HepG2 (cell line): ENCODE data around the gene FNDC3B. TPM values are rescaled to one million over a fixed set of nuclear protein-coding genes. Genes with fewer than 3 reads are reported as not detected.

Experiments
- ATAC-seq: fragments of 200-7000 bp; cut with Tn5 transposase; 3 replicates; pipeline ENCODE4 v1.9.1; 2020; ENCODE audit warnings: mild to moderate bottlenecking, moderate library complexity
- BruUV-seq: library from RNA; stranded (reverse); fragments of 400-500 nt; replicated peaks from 2 replicates; lab custom pipeline; 2021; lab: Mats Ljungman, UMichigan
- CTCF ChIA-PET: fragments of 300-600 bp; formaldehyde crosslinking; extraction: SDS; loops from one replicate; lab custom pipeline; 2021; ENCODE audit warnings: low total read pairs, inconsistent platforms, low intra/inter-chr PET ratio; lab: Yijun Ruan, JAX
- POLR2A ChIA-PET: fragments of 350-600 bp; sonication (Branson Sonifier 250); formaldehyde crosslinking; loops from one replicate; lab custom pipeline; 2020; ENCODE audit warnings: antibody characterized with exemption, inconsistent platforms; lab: Yijun Ruan, JAX
- DNase-seq: peaks from one replicate; pipeline ENCODE4 v3.0.0-alpha.2; 2015; ENCODE audit warnings: low spot score
- FAIRE-seq: peaks from 3 replicates; lab custom pipeline; 2011; peaks lifted over from hg19 to GRCh38; lab: Jason Lieb, UNC
- H2AFZ ChIP-seq: one replicate; pipeline ENCODE4 v1.6.1; 2011; ENCODE audit warnings: low read length, inconsistent platforms
- H3K27ac ChIP-seq: fragments of 300-600 bp; 3 replicates; pipeline ENCODE4 v1.8.0; 2011; ENCODE audit warnings: mixed run types, mild to moderate bottlenecking, mixed read lengths, low read length, inconsistent platforms; ENCODE audit not compliant: insufficient read depth; ENCODE audit errors: extremely low read length
- H3K27me3 ChIP-seq, 2 experiments: fragments of 200-600 bp in 1 of 2; 2 replicates in 1 of 2; 3 replicates in 1 of 2; pipeline versions ENCODE4 v1.6.0 to v1.8.0; 2011; ENCODE audit warnings: low read length in 2 of 2, mild to moderate bottlenecking in 2 of 2, moderate library complexity in 2 of 2, inconsistent platforms in 1 of 2; ENCODE audit not compliant: insufficient read depth in 2 of 2, control insufficient read depth in 1 of 2
- H3K36me3 ChIP-seq, 2 experiments: fragments of 200-600 bp in 1 of 2; replicated peaks in 1 of 2; 2 replicates in 1 of 2; 3 replicates in 1 of 2; pipeline versions ENCODE4 v1.5.1 to v1.8.0; 2011; ENCODE audit warnings: low read length in 2 of 2, inconsistent platforms in 1 of 2; ENCODE audit not compliant: insufficient read depth in 2 of 2, control insufficient read depth in 1 of 2
- H3K4me1 ChIP-seq: 2 replicates; pipeline ENCODE4 v1.5.1; 2012; ENCODE audit warnings: low read length, inconsistent platforms; ENCODE audit not compliant: insufficient read depth
- H3K4me2 ChIP-seq: 2 replicates; pipeline ENCODE4 v1.6.0; 2011; ENCODE audit warnings: low read depth, low read length, inconsistent platforms
- H3K4me3 ChIP-seq, 3 experiments: fragments of 200-600 bp in 1 of 3; sonication (generic), shearing (Covaris generic) in 1 of 3; replicated peaks in 1 of 3; 2 replicates each; pipeline ENCODE4 v1.5.1; 2011 to 2016; ENCODE audit warnings: low read length in 3 of 3, inconsistent platforms in 2 of 3, low read depth in 2 of 3, mild to moderate bottlenecking in 2 of 3, control low read depth in 1 of 3, mixed read lengths in 1 of 3; ENCODE audit not compliant: insufficient read depth in 1 of 3
- H3K79me2 ChIP-seq: one replicate; pipeline ENCODE4 v1.6.1; 2011; ENCODE audit warnings: low read length, inconsistent platforms; ENCODE audit not compliant: insufficient read depth
- H3K9ac ChIP-seq: 2 replicates; pipeline ENCODE4 v1.6.0; 2011; ENCODE audit warnings: mild to moderate bottlenecking, low read depth, low read length, inconsistent platforms; ENCODE audit not compliant: insufficient read depth
- H3K9me3 ChIP-seq: 2 replicates; pipeline ENCODE4 v1.5.1; 2012; ENCODE audit warnings: mild to moderate bottlenecking, low read length
- H4K20me1 ChIP-seq: 2 replicates; pipeline ENCODE4 v1.6.0; 2011; ENCODE audit warnings: inconsistent platforms, mild to moderate bottlenecking, low read length, moderate library complexity; ENCODE audit not compliant: insufficient read depth
- DMTF1 ChIP-seq: sonication (generic); formaldehyde crosslinking; IDR thresholded peaks from 2 replicates; pipeline ENCODE4 v1.4.0; 2020; ENCODE audit warnings: mild to moderate bottlenecking, missing genetic modification reagents
- FIP1L1 ChIP-seq: fragments of 200-400 bp; formaldehyde crosslinking; IDR thresholded peaks from 2 replicates; pipeline ENCODE4 v1.6.1; 2018; ENCODE audit warnings: low read depth, mild to moderate bottlenecking, low read length, moderate library complexity, borderline replicate concordance; ENCODE audit not compliant: insufficient read depth
- KLF15 ChIP-seq: sonication (generic); formaldehyde crosslinking; IDR thresholded peaks from 2 replicates; pipeline ENCODE4 v1.8.1; 2023; ENCODE audit warnings: borderline replicate concordance, mild to moderate bottlenecking, inconsistent platforms, missing genetic modification reagents, mixed read lengths
- LBX2 ChIP-seq: sonication (generic); formaldehyde crosslinking; IDR thresholded peaks from 2 replicates; pipeline ENCODE4 v1.5.0; 2020; ENCODE audit warnings: missing genetic modification reagents, mild to moderate bottlenecking, borderline replicate concordance
- MXD4 ChIP-seq: IDR thresholded peaks from 2 replicates; pipeline ENCODE4 v1.6.1; 2016; ENCODE audit warnings: mild to moderate bottlenecking, missing biosample characterization, missing genetic modification reagents
- MYPOP ChIP-seq: sonication (generic); formaldehyde crosslinking; IDR thresholded peaks from 2 replicates; pipeline ENCODE4 v1.8.1; 2023; ENCODE audit warnings: mild to moderate bottlenecking, moderate library complexity, missing genetic modification reagents
- POLR2AphosphoS5 ChIP-seq: IDR thresholded peaks from 2 replicates; pipeline ENCODE4 v1.6.1; 2012; ENCODE audit warnings: low read depth, low read length
- RBM22 ChIP-seq: fragments of 200-400 bp; formaldehyde crosslinking; optimal IDR thresholded peaks from 2 replicates; pipeline ENCODE3; 2017; ENCODE audit warnings: mild to moderate bottlenecking, low read length, moderate library complexity
- SOX13 ChIP-seq, 3 experiments: fragments of 450-650 bp in 1 of 3; sonication (generic) in 1 of 3; formaldehyde crosslinking in 1 of 3; IDR thresholded peaks in 2 of 3; conservative IDR thresholded peaks in 1 of 3; 2 replicates each; pipeline versions ENCODE4 v1.5.0 to v1.6.1; 2016 to 2020; ENCODE audit warnings: antibody characterized with exemption in 1 of 3, mild to moderate bottlenecking in 1 of 3, missing compliant biosample characterization in 1 of 3, missing genetic modification reagents in 1 of 3, moderate library complexity in 1 of 3
- ZFP37 ChIP-seq: sonication (generic); formaldehyde crosslinking; IDR thresholded peaks from 2 replicates; pipeline ENCODE4 v1.4.0; 2020; ENCODE audit warnings: missing genetic modification reagents, borderline replicate concordance
- ZNF441 ChIP-seq: sonication (generic); formaldehyde crosslinking; IDR thresholded peaks from 2 replicates; pipeline ENCODE4 v1.7.0; 2021; ENCODE audit warnings: missing genetic modification reagents, borderline replicate concordance
- WGBS: methylation state at CpG from one replicate; pipeline ENCODE4 v1.1.6; 2017; ENCODE audit warnings: low lambda C conversion rate; 5-methylcytosine and 5-hydroxymethylcytosine counted together
- in situ Hi-C: cut with HindIII; loops from 2 replicates; pipeline ENCODE4 v1.10.0; 2017; ENCODE audit warnings: low pct_unique_long_range_greater_than_20kb; ENCODE audit not compliant: extremely low pct_ligation_motif_present
- intact Hi-C: fragments of 100-400 bp; cut with micrococcal nuclease; formaldehyde crosslinking; loops from one replicate; pipeline ENCODE4 v1.10.0; 2022; ENCODE audit not compliant: unreplicated experiment
- polyA plus RNA-seq, 8 experiments: library from polyadenylated mRNA; depleted of rRNA in 3 of 8; stranded (reverse) in 7 of 8; unstranded in 1 of 8; fragments of >200 nt; fragmentation: Illumina TruSeq in 4 of 8; extraction: Trizol in 4 of 8; gene quantifications; 2 replicates each; pipeline versions ENCODE4 v1.2.1 to v1.2.3, GENCODE V29; 2011 to 2016; ENCODE audit warnings: low read depth in 4 of 8, missing spikeins in 1 of 8, mixed read lengths in 1 of 8; ENCODE audit not compliant: insufficient read depth in 1 of 8
- total RNA-seq, 5 experiments: library from RNA; depleted of rRNA; stranded (reverse); fragments of >200 nt; fragmentation: Illumina TruSeq; extraction: Trizol; gene quantifications; 2 replicates each; pipeline ENCODE4 v1.2.3, GENCODE V29; 2016; ENCODE audit warnings: low read depth in 1 of 5
- TF ChIP-seq, protein P1 (sequence below): sonication (generic); formaldehyde crosslinking; conservative IDR thresholded peaks from 2 replicates; pipeline ENCODE4 v1.4.0; 2020; ENCODE audit warnings: missing genetic modification reagents
- TF ChIP-seq, protein P2 (sequence below): IDR thresholded peaks from 2 replicates; pipeline ENCODE4 v1.6.1; 2016; ENCODE audit warnings: missing biosample characterization, missing genetic modification reagents, low read depth

FNDC3B gene
- total and polyA plus RNA-seq, 2 of the 13 experiments (the other 11 are each of a cell fraction or from before 2014, with no cell fraction given) = 74.8 to 103 TPM

GRCh38 chr3:172197344-172197743 lies 158.0 kb downstream of the FNDC3B start:
- intact Hi-C loops = no loop called here
- no peak for FAIRE-seq
- ChIA-PET CTCF (no interaction called here), POLR2A (no interaction called here)
- H3K4me2 ChIP-seq = no peak overlapping the region
- H3K4me1 ChIP-seq = peaks cover 78% of the 10 kb centered on the region
- 97% methylated on average over 3 of the region's 3 CpGs for WGBS
- H2AFZ ChIP-seq = no peak overlapping the region
- no peak overlapping the region for H3K4me3 ChIP-seq
- H4K20me1 ChIP-seq = peaks cover 92% of the 10 kb centered on the region
- H3K9ac ChIP-seq = no peak overlapping the region
- no peaks in the 10 kb centered on the region for H3K9me3 ChIP-seq
- ATAC-seq = no peak
- no TSS peak for BruUV-seq
- in situ Hi-C loops = no loop called here
- H3K27ac ChIP-seq = no peak overlapping the region
- peaks cover 91% of the 10 kb centered on the region for H3K79me2 ChIP-seq
- peaks cover 5 to 29% of the 10 kb centered on the region in 2 experiments for H3K36me3 ChIP-seq
- no peaks in the 10 kb centered on the region for H3K27me3 ChIP-seq
- DNase-seq = no peak
- TF ChIP-seq RBM22 = peak; percentile 95
- TF ChIP-seq, protein P1, sequence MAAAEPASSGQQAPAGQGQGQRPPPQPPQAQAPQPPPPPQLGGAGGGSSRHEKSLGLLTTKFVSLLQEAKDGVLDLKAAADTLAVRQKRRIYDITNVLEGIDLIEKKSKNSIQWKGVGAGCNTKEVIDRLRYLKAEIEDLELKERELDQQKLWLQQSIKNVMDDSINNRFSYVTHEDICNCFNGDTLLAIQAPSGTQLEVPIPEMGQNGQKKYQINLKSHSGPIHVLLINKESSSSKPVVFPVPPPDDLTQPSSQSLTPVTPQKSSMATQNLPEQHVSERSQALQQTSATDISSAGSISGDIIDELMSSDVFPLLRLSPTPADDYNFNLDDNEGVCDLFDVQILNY = no peak
- no peak for TF ChIP-seq DMTF1 (CRISPR knock-in tag)
- no peak for TF ChIP-seq MYPOP (CRISPR knock-in tag)
- TF ChIP-seq FIP1L1 = no peak
- no peak for TF ChIP-seq SOX13 (IDR thresholded peaks at IDR 0.05)
- no peak for TF ChIP-seq SOX13 (CRISPR knock-in tag; conservative IDR thresholded peaks at IDR 0.05 in 1 of 2, IDR thresholded peaks at IDR 0.05 in 1 of 2)
- no peak for TF ChIP-seq ZNF441 (CRISPR knock-in tag)
- TF ChIP-seq POLR2AphosphoS5 = peak; percentile 9; the same call in 1 of the 2 replicates
- TF ChIP-seq, protein P2, sequence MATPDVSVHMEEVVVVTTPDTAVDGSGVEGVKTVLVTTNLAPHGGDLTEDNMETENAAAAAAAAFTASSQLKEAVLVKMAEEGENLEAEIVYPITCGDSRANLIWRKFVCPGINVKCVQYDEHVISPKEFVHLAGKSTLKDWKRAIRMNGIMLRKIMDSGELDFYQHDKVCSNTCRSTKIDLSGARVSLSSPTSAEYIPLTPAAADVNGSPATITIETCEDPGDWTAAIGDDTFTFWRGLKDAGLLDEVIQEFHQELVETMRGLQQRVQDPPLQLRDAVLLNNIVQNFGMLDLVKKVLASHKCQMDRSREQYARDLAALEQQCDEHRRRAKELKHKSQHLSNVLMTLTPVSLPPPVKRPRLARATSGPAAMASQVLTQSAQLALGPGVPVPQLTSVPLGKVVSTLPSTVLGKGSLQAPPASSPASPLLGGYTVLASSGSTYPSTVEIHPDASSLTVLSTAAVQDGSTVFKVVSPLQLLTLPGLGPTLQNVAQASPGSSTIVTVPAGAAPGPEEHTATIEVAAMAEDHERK (CRISPR knock-in tag) = no peak
- no peak for TF ChIP-seq ZFP37 (CRISPR knock-in tag)
- no peak for TF ChIP-seq MXD4 (CRISPR knock-in tag)
- TF ChIP-seq LBX2 (CRISPR knock-in tag) = no peak
- no peak for TF ChIP-seq KLF15 (CRISPR knock-in tag)
